Measurements from ENCODE around the gene LGALS16.

DNA sequence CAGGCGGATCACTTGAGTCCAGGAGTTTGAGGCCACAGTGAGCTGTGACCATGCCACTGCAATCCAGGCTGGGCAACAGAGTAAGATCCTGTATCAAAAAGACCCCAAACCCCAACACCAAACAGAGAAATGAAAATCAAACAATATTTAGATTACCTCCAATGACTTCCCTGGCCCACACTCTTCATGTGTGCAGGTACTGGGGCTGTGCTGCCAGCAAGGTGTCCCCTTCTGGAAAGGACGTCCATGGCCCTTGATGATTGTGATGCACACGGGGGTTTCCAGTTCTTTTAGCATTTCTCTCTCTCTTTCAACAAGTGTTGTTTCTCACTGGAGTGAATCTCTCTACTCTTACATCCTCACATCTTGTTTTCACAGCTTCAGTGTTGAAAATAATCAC, 24.9 kb downstream of the LGALS16 start:
- TF ChIP-seq, protein P1, sequence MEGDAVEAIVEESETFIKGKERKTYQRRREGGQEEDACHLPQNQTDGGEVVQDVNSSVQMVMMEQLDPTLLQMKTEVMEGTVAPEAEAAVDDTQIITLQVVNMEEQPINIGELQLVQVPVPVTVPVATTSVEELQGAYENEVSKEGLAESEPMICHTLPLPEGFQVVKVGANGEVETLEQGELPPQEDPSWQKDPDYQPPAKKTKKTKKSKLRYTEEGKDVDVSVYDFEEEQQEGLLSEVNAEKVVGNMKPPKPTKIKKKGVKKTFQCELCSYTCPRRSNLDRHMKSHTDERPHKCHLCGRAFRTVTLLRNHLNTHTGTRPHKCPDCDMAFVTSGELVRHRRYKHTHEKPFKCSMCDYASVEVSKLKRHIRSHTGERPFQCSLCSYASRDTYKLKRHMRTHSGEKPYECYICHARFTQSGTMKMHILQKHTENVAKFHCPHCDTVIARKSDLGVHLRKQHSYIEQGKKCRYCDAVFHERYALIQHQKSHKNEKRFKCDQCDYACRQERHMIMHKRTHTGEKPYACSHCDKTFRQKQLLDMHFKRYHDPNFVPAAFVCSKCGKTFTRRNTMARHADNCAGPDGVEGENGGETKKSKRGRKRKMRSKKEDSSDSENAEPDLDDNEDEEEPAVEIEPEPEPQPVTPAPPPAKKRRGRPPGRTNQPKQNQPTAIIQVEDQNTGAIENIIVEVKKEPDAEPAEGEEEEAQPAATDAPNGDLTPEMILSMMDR (IDR thresholded peaks at IDR 0.05): no peak
- no peak for TF ChIP-seq EZH2 (IDR thresholded peaks at IDR 0.05; ENCODE audit: borderline replicate concordance, insufficient read depth, low read depth, low read length, poor library complexity, severe bottlenecking)

All from B cell (primary cell).